ENCODE results near the gene ADCK1. TPM values are rescaled to one million over a fixed set of nuclear protein-coding genes. Genes with fewer than 3 reads are reported as not detected.

The ADCK1 gene
- total and polyA plus RNA-seq, 2 experiments from 2014 or later = 6.7 to 11.2 TPM

DNA sequence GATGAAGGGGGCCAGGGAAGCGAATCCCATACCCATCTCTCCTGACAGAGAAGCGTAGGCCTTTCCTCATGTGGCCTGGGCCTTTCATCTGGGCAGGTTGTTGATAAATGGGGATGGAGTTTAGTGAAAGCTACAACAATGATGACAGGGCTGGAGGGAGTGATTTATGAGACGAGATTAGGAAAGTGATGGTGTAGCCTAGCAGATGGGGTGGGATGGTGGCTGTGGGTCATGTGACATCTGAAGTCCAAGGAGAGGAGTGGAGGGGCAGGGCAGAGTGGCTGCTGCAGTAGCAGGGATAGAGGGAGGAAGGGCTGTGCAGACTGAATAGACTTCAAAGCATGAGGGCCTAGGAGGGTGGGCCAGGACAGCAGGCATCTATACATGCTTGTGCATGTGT lies 85.5 kb downstream of the ADCK1 start:
- H3K27me3 Mint-ChIP-seq (ENCODE audit: insufficient read depth, low read depth, poor library complexity) = no peaks in the 10 kb centered on the region
- Histone ChIP-seq H4K20me1 (replicated peaks; ENCODE audit: insufficient read depth) (no peaks in the 10 kb centered on the region), H3K27me3 (ENCODE audit: insufficient read depth) (no peaks in the 10 kb centered on the region), H3K4me2 (no peak overlapping the region), H2AFZ (no peak overlapping the region), H3K36me3 (ENCODE audit: insufficient read depth) (no peaks in the 10 kb centered on the region), H3F3A (replicated peaks; ENCODE audit: low read depth) (no peaks in the 10 kb centered on the region), H3K9me2 (ENCODE audit: insufficient read depth) (no peaks in the 10 kb centered on the region), H3K79me2 (replicated peaks; ENCODE audit: insufficient read depth) (no peaks in the 10 kb centered on the region), H3K4me1 (ENCODE audit: insufficient read depth) (no peaks in the 10 kb centered on the region), H3K4me3 (no peak overlapping the region), H3K27ac (ENCODE audit: low read depth) (no peak overlapping the region)
- H3K4me3 Mint-ChIP-seq = no peak overlapping the region
- peaks cover 5% of the 10 kb centered on the region; the same call in 1 of the 3 replicates for H3K4me1 Mint-ChIP-seq
- no peak for DNase-seq (ENCODE audit: low spot score)
- H3K27ac Mint-ChIP-seq = no peak overlapping the region
- TF ChIP-seq EZH2phosphoT487 (IDR thresholded peaks at IDR 0.05; ENCODE audit: unreplicated experiment) (no peak), ZNF114 (CRISPR knock-in tag; IDR thresholded peaks at IDR 0.05) (no peak), STAT1 (IDR thresholded peaks at IDR 0.05; ENCODE audit: unreplicated experiment) (no peak), EZH2 (IDR thresholded peaks at IDR 0.05; ENCODE audit: low read depth, unreplicated experiment) (no peak), ZNF331 (CRISPR knock-in tag; IDR thresholded peaks at IDR 0.05; ENCODE audit: low read depth) (no peak), POLR2AphosphoS5 (IDR thresholded peaks at IDR 0.05; ENCODE audit: low read depth) (no peak), NANOG (IDR thresholded peaks at IDR 0.05; ENCODE audit: borderline replicate concordance) (no peak), CREB1 (CRISPR knock-in tag; IDR thresholded peaks at IDR 0.05; ENCODE audit: low read depth) (no peak), JUNB (IDR thresholded peaks at IDR 0.05; ENCODE audit: unreplicated experiment) (no peak)
- TF ChIP-seq, protein P1, sequence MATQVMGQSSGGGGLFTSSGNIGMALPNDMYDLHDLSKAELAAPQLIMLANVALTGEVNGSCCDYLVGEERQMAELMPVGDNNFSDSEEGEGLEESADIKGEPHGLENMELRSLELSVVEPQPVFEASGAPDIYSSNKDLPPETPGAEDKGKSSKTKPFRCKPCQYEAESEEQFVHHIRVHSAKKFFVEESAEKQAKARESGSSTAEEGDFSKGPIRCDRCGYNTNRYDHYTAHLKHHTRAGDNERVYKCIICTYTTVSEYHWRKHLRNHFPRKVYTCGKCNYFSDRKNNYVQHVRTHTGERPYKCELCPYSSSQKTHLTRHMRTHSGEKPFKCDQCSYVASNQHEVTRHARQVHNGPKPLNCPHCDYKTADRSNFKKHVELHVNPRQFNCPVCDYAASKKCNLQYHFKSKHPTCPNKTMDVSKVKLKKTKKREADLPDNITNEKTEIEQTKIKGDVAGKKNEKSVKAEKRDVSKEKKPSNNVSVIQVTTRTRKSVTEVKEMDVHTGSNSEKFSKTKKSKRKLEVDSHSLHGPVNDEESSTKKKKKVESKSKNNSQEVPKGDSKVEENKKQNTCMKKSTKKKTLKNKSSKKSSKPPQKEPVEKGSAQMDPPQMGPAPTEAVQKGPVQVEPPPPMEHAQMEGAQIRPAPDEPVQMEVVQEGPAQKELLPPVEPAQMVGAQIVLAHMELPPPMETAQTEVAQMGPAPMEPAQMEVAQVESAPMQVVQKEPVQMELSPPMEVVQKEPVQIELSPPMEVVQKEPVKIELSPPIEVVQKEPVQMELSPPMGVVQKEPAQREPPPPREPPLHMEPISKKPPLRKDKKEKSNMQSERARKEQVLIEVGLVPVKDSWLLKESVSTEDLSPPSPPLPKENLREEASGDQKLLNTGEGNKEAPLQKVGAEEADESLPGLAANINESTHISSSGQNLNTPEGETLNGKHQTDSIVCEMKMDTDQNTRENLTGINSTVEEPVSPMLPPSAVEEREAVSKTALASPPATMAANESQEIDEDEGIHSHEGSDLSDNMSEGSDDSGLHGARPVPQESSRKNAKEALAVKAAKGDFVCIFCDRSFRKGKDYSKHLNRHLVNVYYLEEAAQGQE (IDR thresholded peaks at IDR 0.05; ENCODE audit: unreplicated experiment) = no peak
- TF ChIP-seq, protein P2, sequence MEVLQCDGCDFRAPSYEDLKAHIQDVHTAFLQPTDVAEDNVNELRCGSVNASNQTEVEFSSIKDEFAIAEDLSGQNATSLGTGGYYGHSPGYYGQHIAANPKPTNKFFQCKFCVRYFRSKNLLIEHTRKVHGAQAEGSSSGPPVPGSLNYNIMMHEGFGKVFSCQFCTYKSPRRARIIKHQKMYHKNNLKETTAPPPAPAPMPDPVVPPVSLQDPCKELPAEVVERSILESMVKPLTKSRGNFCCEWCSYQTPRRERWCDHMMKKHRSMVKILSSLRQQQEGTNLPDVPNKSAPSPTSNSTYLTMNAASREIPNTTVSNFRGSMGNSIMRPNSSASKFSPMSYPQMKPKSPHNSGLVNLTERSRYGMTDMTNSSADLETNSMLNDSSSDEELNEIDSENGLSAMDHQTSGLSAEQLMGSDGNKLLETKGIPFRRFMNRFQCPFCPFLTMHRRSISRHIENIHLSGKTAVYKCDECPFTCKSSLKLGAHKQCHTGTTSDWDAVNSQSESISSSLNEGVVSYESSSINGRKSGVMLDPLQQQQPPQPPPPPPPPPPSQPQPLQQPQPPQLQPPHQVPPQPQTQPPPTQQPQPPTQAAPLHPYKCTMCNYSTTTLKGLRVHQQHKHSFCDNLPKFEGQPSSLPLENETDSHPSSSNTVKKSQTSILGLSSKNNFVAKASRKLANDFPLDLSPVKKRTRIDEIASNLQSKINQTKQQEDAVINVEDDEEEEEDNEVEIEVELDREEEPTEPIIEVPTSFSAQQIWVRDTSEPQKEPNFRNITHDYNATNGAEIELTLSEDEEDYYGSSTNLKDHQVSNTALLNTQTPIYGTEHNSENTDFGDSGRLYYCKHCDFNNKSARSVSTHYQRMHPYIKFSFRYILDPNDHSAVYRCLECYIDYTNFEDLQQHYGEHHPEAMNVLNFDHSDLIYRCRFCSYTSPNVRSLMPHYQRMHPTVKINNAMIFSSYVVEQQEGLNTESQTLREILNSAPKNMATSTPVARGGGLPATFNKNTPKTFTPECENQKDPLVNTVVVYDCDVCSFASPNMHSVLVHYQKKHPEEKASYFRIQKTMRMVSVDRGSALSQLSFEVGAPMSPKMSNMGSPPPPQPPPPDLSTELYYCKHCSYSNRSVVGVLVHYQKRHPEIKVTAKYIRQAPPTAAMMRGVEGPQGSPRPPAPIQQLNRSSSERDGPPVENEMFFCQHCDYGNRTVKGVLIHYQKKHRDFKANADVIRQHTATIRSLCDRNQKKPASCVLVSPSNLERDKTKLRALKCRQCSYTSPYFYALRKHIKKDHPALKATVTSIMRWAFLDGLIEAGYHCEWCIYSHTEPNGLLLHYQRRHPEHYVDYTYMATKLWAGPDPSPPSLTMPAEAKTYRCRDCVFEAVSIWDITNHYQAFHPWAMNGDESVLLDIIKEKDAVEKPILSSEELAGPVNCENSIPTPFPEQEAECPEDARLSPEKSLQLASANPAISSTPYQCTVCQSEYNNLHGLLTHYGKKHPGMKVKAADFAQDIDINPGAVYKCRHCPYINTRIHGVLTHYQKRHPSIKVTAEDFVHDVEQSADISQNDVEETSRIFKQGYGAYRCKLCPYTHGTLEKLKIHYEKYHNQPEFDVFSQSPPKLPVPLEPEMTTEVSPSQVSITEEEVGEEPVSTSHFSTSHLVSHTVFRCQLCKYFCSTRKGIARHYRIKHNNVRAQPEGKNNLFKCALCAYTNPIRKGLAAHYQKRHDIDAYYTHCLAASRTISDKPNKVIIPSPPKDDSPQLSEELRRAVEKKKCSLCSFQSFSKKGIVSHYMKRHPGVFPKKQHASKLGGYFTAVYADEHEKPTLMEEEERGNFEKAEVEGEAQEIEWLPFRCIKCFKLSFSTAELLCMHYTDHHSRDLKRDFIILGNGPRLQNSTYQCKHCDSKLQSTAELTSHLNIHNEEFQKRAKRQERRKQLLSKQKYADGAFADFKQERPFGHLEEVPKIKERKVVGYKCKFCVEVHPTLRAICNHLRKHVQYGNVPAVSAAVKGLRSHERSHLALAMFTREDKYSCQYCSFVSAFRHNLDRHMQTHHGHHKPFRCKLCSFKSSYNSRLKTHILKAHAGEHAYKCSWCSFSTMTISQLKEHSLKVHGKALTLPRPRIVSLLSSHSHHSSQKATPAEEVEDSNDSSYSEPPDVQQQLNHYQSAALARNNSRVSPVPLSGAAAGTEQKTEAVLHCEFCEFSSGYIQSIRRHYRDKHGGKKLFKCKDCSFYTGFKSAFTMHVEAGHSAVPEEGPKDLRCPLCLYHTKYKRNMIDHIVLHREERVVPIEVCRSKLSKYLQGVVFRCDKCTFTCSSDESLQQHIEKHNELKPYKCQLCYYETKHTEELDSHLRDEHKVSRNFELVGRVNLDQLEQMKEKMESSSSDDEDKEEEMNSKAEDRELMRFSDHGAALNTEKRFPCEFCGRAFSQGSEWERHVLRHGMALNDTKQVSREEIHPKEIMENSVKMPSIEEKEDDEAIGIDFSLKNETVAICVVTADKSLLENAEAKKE (CRISPR knock-in tag; IDR thresholded peaks at IDR 0.05) = no peak
- TF ChIP-seq, protein P3, sequence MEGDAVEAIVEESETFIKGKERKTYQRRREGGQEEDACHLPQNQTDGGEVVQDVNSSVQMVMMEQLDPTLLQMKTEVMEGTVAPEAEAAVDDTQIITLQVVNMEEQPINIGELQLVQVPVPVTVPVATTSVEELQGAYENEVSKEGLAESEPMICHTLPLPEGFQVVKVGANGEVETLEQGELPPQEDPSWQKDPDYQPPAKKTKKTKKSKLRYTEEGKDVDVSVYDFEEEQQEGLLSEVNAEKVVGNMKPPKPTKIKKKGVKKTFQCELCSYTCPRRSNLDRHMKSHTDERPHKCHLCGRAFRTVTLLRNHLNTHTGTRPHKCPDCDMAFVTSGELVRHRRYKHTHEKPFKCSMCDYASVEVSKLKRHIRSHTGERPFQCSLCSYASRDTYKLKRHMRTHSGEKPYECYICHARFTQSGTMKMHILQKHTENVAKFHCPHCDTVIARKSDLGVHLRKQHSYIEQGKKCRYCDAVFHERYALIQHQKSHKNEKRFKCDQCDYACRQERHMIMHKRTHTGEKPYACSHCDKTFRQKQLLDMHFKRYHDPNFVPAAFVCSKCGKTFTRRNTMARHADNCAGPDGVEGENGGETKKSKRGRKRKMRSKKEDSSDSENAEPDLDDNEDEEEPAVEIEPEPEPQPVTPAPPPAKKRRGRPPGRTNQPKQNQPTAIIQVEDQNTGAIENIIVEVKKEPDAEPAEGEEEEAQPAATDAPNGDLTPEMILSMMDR (conservative IDR thresholded peaks at IDR 0.05; ENCODE audit: low read depth in 2 of 2) = no peak
- TF ChIP-seq, protein P4, sequence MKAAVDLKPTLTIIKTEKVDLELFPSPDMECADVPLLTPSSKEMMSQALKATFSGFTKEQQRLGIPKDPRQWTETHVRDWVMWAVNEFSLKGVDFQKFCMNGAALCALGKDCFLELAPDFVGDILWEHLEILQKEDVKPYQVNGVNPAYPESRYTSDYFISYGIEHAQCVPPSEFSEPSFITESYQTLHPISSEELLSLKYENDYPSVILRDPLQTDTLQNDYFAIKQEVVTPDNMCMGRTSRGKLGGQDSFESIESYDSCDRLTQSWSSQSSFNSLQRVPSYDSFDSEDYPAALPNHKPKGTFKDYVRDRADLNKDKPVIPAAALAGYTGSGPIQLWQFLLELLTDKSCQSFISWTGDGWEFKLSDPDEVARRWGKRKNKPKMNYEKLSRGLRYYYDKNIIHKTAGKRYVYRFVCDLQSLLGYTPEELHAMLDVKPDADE (IDR thresholded peaks at IDR 0.05) = no peak
- H3K36me3 Mint-ChIP-seq (ENCODE audit: low read depth) = peaks cover 16% of the 10 kb centered on the region
- no peak for ATAC-seq
- H3K9me3 Mint-ChIP-seq = no peaks in the 10 kb centered on the region; the same call in 2 of the 3 replicates
